H9 (cell line): Measurements from ENCODE around the gene SLC22A6. TPM values are rescaled to one million over a fixed set of nuclear protein-coding genes. Genes with fewer than 3 reads are reported as not detected.

Experiments used
- DNase-seq: peaks from one replicate; pipeline ENCODE4 v3.0.0-alpha.2; 2017
- H2AFZ ChIP-seq: one replicate; pipeline ENCODE4 v1.6.1; 2013; ENCODE audit warnings: mild to moderate bottlenecking, low read length, control low read depth, moderate library complexity
- H2AK5ac ChIP-seq: 2 replicates; pipeline ENCODE4 v1.6.1; 2013; ENCODE audit warnings: low read length, control low read depth, mixed read lengths; ENCODE audit not compliant: insufficient read length
- H2BK120ac ChIP-seq: one replicate; pipeline ENCODE4 v1.6.1; 2013; ENCODE audit warnings: low read depth, mild to moderate bottlenecking, low read length, control low read depth, inconsistent platforms; ENCODE audit not compliant: poor library complexity, severe bottlenecking
- H2BK12ac ChIP-seq: 2 replicates; pipeline ENCODE4 v1.6.1; 2013; ENCODE audit warnings: low read length, control low read depth, mixed read lengths, low read depth; ENCODE audit not compliant: insufficient read length
- H2BK15ac ChIP-seq: 2 replicates; pipeline ENCODE4 v1.6.1; 2013; ENCODE audit warnings: low read depth, low read length, control low read depth
- H2BK20ac ChIP-seq: one replicate; pipeline ENCODE4 v1.6.1; 2013; ENCODE audit warnings: low read depth, mild to moderate bottlenecking, low read length, control low read depth, inconsistent platforms; ENCODE audit not compliant: poor library complexity, severe bottlenecking
- H2BK5ac ChIP-seq: 2 replicates; pipeline ENCODE4 v1.6.1; 2013; ENCODE audit warnings: low read length, control low read depth, mixed read lengths; ENCODE audit not compliant: insufficient read length
- H3K14ac ChIP-seq: 2 replicates; pipeline ENCODE4 v1.6.1; 2013; ENCODE audit warnings: low read length, control low read depth; ENCODE audit not compliant: insufficient read depth
- H3K18ac ChIP-seq: 2 replicates; pipeline ENCODE4 v1.6.1; 2013; ENCODE audit warnings: low read depth, mild to moderate bottlenecking, mixed read lengths, low read length, control low read depth; ENCODE audit not compliant: insufficient read length
- H3K23ac ChIP-seq: 2 replicates; pipeline ENCODE4 v1.6.1; 2013; ENCODE audit warnings: low read length, control low read depth, mixed read lengths, low read depth; ENCODE audit not compliant: insufficient read length
- H3K23me2 ChIP-seq: 2 replicates; pipeline ENCODE4 v1.6.1; 2013; ENCODE audit warnings: low read depth, mild to moderate bottlenecking, mixed read lengths, low read length, control low read depth; ENCODE audit not compliant: insufficient read length, poor library complexity, severe bottlenecking
- H3K27ac ChIP-seq: 2 replicates; pipeline ENCODE4 v1.5.1; 2013; ENCODE audit warnings: low read length, control low read depth, mixed read lengths, low read depth; ENCODE audit not compliant: insufficient read length
- H3K27me3 ChIP-seq: 2 replicates; pipeline ENCODE4 v1.6.1; 2013; ENCODE audit warnings: low read length, control low read depth, inconsistent platforms; ENCODE audit not compliant: insufficient read depth
- H3K4ac ChIP-seq: 2 replicates; pipeline ENCODE4 v1.6.1; 2013; ENCODE audit warnings: low read depth, mild to moderate bottlenecking, control low read depth, inconsistent platforms, low read length, moderate library complexity
- H3K4me1 ChIP-seq: 2 replicates; pipeline ENCODE4 v1.6.1; 2013; ENCODE audit warnings: low read length, control low read depth, inconsistent platforms; ENCODE audit not compliant: insufficient read depth
- H3K4me2 ChIP-seq: 2 replicates; pipeline ENCODE4 v1.6.1; 2013; ENCODE audit warnings: low read length, control low read depth, mixed read lengths; ENCODE audit not compliant: insufficient read length, insufficient read depth
- H3K56ac ChIP-seq: 2 replicates; pipeline ENCODE4 v1.6.1; 2013; ENCODE audit warnings: low read depth, mild to moderate bottlenecking, mixed read lengths, low read length, control low read depth; ENCODE audit not compliant: insufficient read length
- H3K79me1 ChIP-seq: 2 replicates; pipeline ENCODE4 v1.6.1; 2013; ENCODE audit warnings: low read depth, mild to moderate bottlenecking, moderate library complexity, low read length, control low read depth, inconsistent platforms; ENCODE audit not compliant: insufficient read depth, poor library complexity, severe bottlenecking
- H3K79me2 ChIP-seq: 2 replicates; pipeline ENCODE4 v1.6.1; 2013; ENCODE audit warnings: low read length, control low read depth, inconsistent platforms; ENCODE audit not compliant: insufficient read depth
- H3K9ac ChIP-seq: 2 replicates; pipeline ENCODE4 v1.6.1; 2013; ENCODE audit warnings: low read length, control low read depth, mixed read lengths; ENCODE audit not compliant: insufficient read length; ENCODE audit errors: extremely low read depth
- H3K9me3 ChIP-seq: one replicate; pipeline ENCODE4 v1.6.1; 2013; ENCODE audit warnings: low read depth, low read length, inconsistent platforms; ENCODE audit not compliant: control insufficient read depth
- H3T11ph ChIP-seq: one replicate; pipeline ENCODE4 v1.6.1; 2013; ENCODE audit warnings: mild to moderate bottlenecking, low read length, control low read depth, inconsistent platforms
- H4K20me1 ChIP-seq: one replicate; pipeline ENCODE4 v1.6.1; 2013; ENCODE audit not compliant: control insufficient read depth, insufficient read length, insufficient read depth
- H4K5ac ChIP-seq: 2 replicates; pipeline ENCODE4 v1.6.1; 2013; ENCODE audit warnings: low read depth, mild to moderate bottlenecking, mixed read lengths, low read length, control low read depth; ENCODE audit not compliant: insufficient read length
- H4K8ac ChIP-seq: replicated peaks from 2 replicates; pipeline ENCODE4 v1.6.1; 2013; ENCODE audit warnings: low read length, control low read depth, mixed read lengths, low read depth; ENCODE audit not compliant: insufficient read length
- H4K91ac ChIP-seq: 2 replicates; pipeline ENCODE4 v1.6.1; 2013; ENCODE audit warnings: low read depth, mild to moderate bottlenecking, moderate library complexity, mixed read lengths, low read length, control low read depth; ENCODE audit not compliant: insufficient read length
- H3K27ac Mint-ChIP-seq, 3 experiments: 2 replicates in 2 of 3; 3 replicates in 1 of 3; pipeline ENCODE4 v1.8.0; 2020 to 2021; ENCODE audit warnings: mixed read lengths in 3 of 3, mild to moderate bottlenecking in 1 of 3, moderate library complexity in 1 of 3
- H3K27me3 Mint-ChIP-seq: 2 replicates; pipeline ENCODE4 v1.8.0; 2021; ENCODE audit warnings: low read depth, mild to moderate bottlenecking, moderate library complexity, mixed read lengths
- H3K36me3 Mint-ChIP-seq, 3 experiments: 2 replicates in 2 of 3; 3 replicates in 1 of 3; pipeline ENCODE4 v1.8.0; 2020 to 2021; ENCODE audit warnings: low read depth in 3 of 3, mixed read lengths in 3 of 3; ENCODE audit not compliant: insufficient read depth in 1 of 3
- H3K4me1 Mint-ChIP-seq, 2 experiments: 2 replicates each; pipeline ENCODE4 v1.8.0; 2020; ENCODE audit warnings: mixed read lengths in 2 of 2
- H3K4me3 Mint-ChIP-seq, 2 experiments: 2 replicates in 1 of 2; 3 replicates in 1 of 2; pipeline ENCODE4 v1.8.0; 2020 to 2021; ENCODE audit warnings: mild to moderate bottlenecking in 2 of 2, mixed read lengths in 2 of 2, moderate library complexity in 1 of 2
- H3K9me3 Mint-ChIP-seq, 2 experiments: 2 replicates in 1 of 2; 3 replicates in 1 of 2; pipeline ENCODE4 v1.8.0; 2020; ENCODE audit warnings: mild to moderate bottlenecking in 2 of 2, mixed read lengths in 2 of 2, moderate library complexity in 1 of 2
- WGBS: extraction: QIAGEN DNeasy Blood & Tissue Kit; methylation state at CpG from one replicate; pipeline ENCODE4 v1.1.7; 2013; ENCODE audit warnings: missing lambda C conversion rate, low lambda C conversion rate, mixed read lengths; ENCODE audit not compliant: insufficient read length; ENCODE audit errors: extremely low coverage; 5-methylcytosine and 5-hydroxymethylcytosine counted together
- total RNA-seq: library from RNA; stranded (reverse); gene quantifications from 2 replicates; pipeline ENCODE4 v1.2.1, GENCODE V29; 2021
- TF ChIP-seq, protein P1 (sequence below): fragments of 200-600 bp; sonication (generic); conservative IDR thresholded peaks from 3 replicates; pipeline ENCODE4 v1.8.0; 2021; ENCODE audit warnings: antibody characterized with exemption, mild to moderate bottlenecking

Gene SLC22A6
- total RNA-seq, 1 experiment from 2014 or later, result not detected

DNA sequence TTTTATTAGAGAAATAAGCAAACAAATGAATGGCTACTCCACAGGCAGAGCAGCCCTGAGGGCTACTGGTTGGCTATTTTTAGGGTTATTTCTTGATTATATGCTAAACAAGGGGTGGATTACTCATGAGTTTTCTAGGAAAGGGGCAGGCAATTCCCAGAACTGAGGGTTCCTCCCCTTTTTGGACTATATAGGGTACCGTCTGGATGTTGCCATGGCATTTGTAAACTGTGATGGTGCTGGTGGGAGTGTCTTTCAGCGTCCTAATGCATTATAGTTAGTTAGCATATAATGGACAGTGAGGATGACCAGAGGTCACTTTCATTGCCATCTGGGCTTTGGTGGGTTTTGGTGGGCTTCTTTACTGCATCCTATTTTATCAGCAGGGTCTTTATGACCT, 19.2 kb downstream of the SLC22A6 start:
- Histone ChIP-seq H3K14ac (no peak overlapping the region), H3K4me1 (no peaks in the 10 kb centered on the region), H3K79me1 (no peaks in the 10 kb centered on the region), H3K4me2 (no peak overlapping the region), H3K18ac (no peak overlapping the region), H4K20me1 (no peaks in the 10 kb centered on the region), H2AK5ac (no peak overlapping the region), H2BK120ac (no peak overlapping the region), H3T11ph (no peak overlapping the region), H3K23me2 (no peaks in the 10 kb centered on the region), H4K91ac (no peak overlapping the region), H3K27me3 (no peaks in the 10 kb centered on the region), H3K4ac (no peak overlapping the region), H2BK12ac (no peak overlapping the region), H2BK20ac (no peak overlapping the region), H3K79me2 (no peaks in the 10 kb centered on the region), H4K5ac (no peak overlapping the region), H2BK5ac (no peak overlapping the region), H3K56ac (no peak overlapping the region), H3K9ac (no peak overlapping the region), H2AFZ (no peak overlapping the region), H2BK15ac (no peak overlapping the region), H3K23ac (no peak overlapping the region), H3K27ac (no peak overlapping the region), H3K9me3 (no peaks in the 10 kb centered on the region), H4K8ac (no peak overlapping the region)
- no peaks in the 10 kb centered on the region for H3K36me3 Mint-ChIP-seq
- H3K27me3 Mint-ChIP-seq, result peaks cover 3% of the 10 kb centered on the region
- no peak for DNase-seq
- no peak overlapping the region for H3K27ac Mint-ChIP-seq
- peaks cover 0 to 5% of the 10 kb centered on the region in 2 experiments; a peak in 1 of 4 replicates for H3K4me1 Mint-ChIP-seq
- no CpG with 5 or more reads among the region's 2 CpGs for WGBS
- H3K4me3 Mint-ChIP-seq, result no peak overlapping the region
- H3K9me3 Mint-ChIP-seq, result peaks cover 3 to 6% of the 10 kb centered on the region in 2 experiments; a peak in 2 of 5 replicates
- TF ChIP-seq, protein P1, sequence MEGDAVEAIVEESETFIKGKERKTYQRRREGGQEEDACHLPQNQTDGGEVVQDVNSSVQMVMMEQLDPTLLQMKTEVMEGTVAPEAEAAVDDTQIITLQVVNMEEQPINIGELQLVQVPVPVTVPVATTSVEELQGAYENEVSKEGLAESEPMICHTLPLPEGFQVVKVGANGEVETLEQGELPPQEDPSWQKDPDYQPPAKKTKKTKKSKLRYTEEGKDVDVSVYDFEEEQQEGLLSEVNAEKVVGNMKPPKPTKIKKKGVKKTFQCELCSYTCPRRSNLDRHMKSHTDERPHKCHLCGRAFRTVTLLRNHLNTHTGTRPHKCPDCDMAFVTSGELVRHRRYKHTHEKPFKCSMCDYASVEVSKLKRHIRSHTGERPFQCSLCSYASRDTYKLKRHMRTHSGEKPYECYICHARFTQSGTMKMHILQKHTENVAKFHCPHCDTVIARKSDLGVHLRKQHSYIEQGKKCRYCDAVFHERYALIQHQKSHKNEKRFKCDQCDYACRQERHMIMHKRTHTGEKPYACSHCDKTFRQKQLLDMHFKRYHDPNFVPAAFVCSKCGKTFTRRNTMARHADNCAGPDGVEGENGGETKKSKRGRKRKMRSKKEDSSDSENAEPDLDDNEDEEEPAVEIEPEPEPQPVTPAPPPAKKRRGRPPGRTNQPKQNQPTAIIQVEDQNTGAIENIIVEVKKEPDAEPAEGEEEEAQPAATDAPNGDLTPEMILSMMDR, result no peak
